Psoas muscle (tissue), 8 donors: Measurements from ENCODE around the gene ARHGAP32. TPM values are rescaled to one million over a fixed set of nuclear protein-coding genes. Genes with fewer than 3 reads are reported as not detected.

ENCODE experiments used
- ATAC-seq, 4 donors: fragments of 200-7000 bp; cut with Tn5 transposase; one replicate each; pipeline ENCODE4 v1.9.1; 2020; ENCODE audit warnings: moderate library complexity in 3 of 4, mild to moderate bottlenecking in 2 of 4
- DNase-seq, 2 donors: peaks; one replicate each; pipeline ENCODE4 v3.0.0-alpha.2; 2020
- H3K27ac ChIP-seq: fragments of 200-600 bp; one replicate; pipeline ENCODE4 v1.8.0; 2022
- H3K27me3 ChIP-seq, 3 donors: fragments of 200-600 bp in 1 of 3; one replicate each; pipeline versions ENCODE4 v1.6.1 to v1.8.0; 2013 to 2022; ENCODE audit warnings: low read length in 2 of 3, mild to moderate bottlenecking in 2 of 3, moderate library complexity in 1 of 3; ENCODE audit not compliant: insufficient read depth in 3 of 3
- H3K36me3 ChIP-seq, 2 donors: fragments of 200-600 bp in 1 of 2; one replicate each; pipeline versions ENCODE4 v1.6.1 to v1.8.0; 2013 to 2022; ENCODE audit warnings: low read depth in 1 of 2, mild to moderate bottlenecking in 1 of 2, moderate library complexity in 1 of 2; ENCODE audit not compliant: insufficient read depth in 1 of 2
- H3K4me1 ChIP-seq: fragments of 200-600 bp; one replicate; pipeline ENCODE4 v1.8.0; 2022
- H3K4me3 ChIP-seq: fragments of 200-600 bp; one replicate; pipeline ENCODE4 v1.8.0; 2022; ENCODE audit warnings: mild to moderate bottlenecking
- H3K9me3 ChIP-seq: fragments of 200-600 bp; one replicate; pipeline ENCODE4 v1.8.0; 2022
- CTCF ChIP-seq: fragments of 200-600 bp; IDR thresholded peaks from one replicate; pipeline ENCODE4 v1.8.0; 2022; ENCODE audit warnings: antibody characterized with exemption
- WGBS, 3 donors: extraction: QIAGEN DNeasy Blood & Tissue Kit; methylation state at CpG; one replicate each; pipeline versions ENCODE4 v1.1.6 to v1.1.7; 2013; 5-methylcytosine and 5-hydroxymethylcytosine counted together
- intact Hi-C, 2 donors: fragments of 100-400 bp; cut with DNase I; formaldehyde crosslinking; loops; one replicate each; pipeline versions ENCODE4 v1.11.0 to v1.14.2; 2022
- polyA plus RNA-seq, 3 donors: library from polyadenylated mRNA; stranded (reverse); fragments of 200-250 nt; gene quantifications; one replicate each; pipeline ENCODE4 v1.2.3, GENCODE V29; 2013
- total RNA-seq, 4 donors: library from RNA; stranded (reverse); fragmentation: NEBNext Ultra II Directional in 2 of 4; extraction: Animal tissue kit (Norgen Biotek cat#: 25700) in 2 of 4; gene quantifications; one replicate each; pipeline versions ENCODE4 v1.2.1 to v1.2.4, GENCODE V29; 2021 to 2023
- donor health status: healthy with polysubstance abuse.
- donor health status: DM: no; HTN: no; CAD: no; lungs with moderate emphysema.
- donor health status: Bipolar disorder and iron deficiency.
- donor health status: healthy.
- donor health status: DM: yes; HTN: yes; CAD: no.
- donor health status: DM: no; HTN: no; CAD: no.
- donor health status: DM: no; HTN: no; CAD: no.
- donor health status: DM: yes; HTN: yes; CAD: no.

ARHGAP32 gene
- total and polyA plus RNA-seq, 7 donors = 1.3 to 10.1 (median 6.4) TPM

GRCh38 chr11:128956401-128957201 lies 235.5 kb downstream of the ARHGAP32 start:
- intact Hi-C loops = loop anchor here (1.0 to 10.0 kb wide), 4 partner anchors 72 to 922 kb away; no protein-coding TSS in a partner anchor
- no peaks in the 10 kb centered on the region for H3K9me3 ChIP-seq
- WGBS, 3 donors = 41 to 52% (median 49%) methylated on average over 8 of the region's 8 CpGs

GRCh38 chr11:128955636-128956035 lies 236.5 kb downstream of the ARHGAP32 start:
- intact Hi-C loops = loop anchor here (1.0 to 10.0 kb wide), 4 partner anchors 71 to 921 kb away; no protein-coding TSS in a partner anchor
- H3K36me3 ChIP-seq = no peaks in the 10 kb centered on the region

More at GRCh38 chr11:128956401-128957201, 235.5 kb downstream of the ARHGAP32 start:
- ATAC-seq (peak; percentile 73 to 88 (median 75)), DNase-seq (no peak)
- H3K27ac ChIP-seq = no peak overlapping the region
- peaks cover 0 to 3% (median 0%) of the 10 kb centered on the region in 3 donors for H3K27me3 ChIP-seq
- no peaks in the 10 kb centered on the region for H3K4me1 ChIP-seq
- H3K36me3 ChIP-seq = no peaks in the 10 kb centered on the region
- no peak overlapping the region for H3K4me3 ChIP-seq
- TF ChIP-seq CTCF = peak; percentile 73

GRCh38 chr11:128953151-128953550 lies 239.0 kb downstream of the ARHGAP32 start:
- Histone ChIP-seq H3K4me1 (no peaks in the 10 kb centered on the region), H3K27me3 (no peaks in the 10 kb centered on the region), H3K9me3 (no peaks in the 10 kb centered on the region), H3K27ac (no peak overlapping the region), H3K4me3 (no peak overlapping the region), H3K36me3 (no peaks in the 10 kb centered on the region)
- no peak for DNase-seq
- 89 to 95% (median 95%) methylated on average over 16 of the region's 16 CpGs for WGBS, 3 donors
- no peak for TF ChIP-seq CTCF
- ATAC-seq = no peak
- intact Hi-C loops = loop anchor here in 1 of 2 donors (10.0 kb wide), 1 partner anchor 918 kb away; no protein-coding TSS in a partner anchor

More at GRCh38 chr11:128955636-128956035, 236.5 kb downstream of the ARHGAP32 start:
- Histone ChIP-seq H3K27ac (no peak overlapping the region), H3K4me3 (no peak overlapping the region), H3K9me3 (no peaks in the 10 kb centered on the region), H3K4me1 (no peaks in the 10 kb centered on the region), H3K27me3 (peaks cover 0 to 3% (median 0%) of the 10 kb centered on the region in 3 donors)
- no peak for ATAC-seq
- TF ChIP-seq CTCF = no peak
- DNase-seq = no peak
- WGBS, 3 donors = 42 to 61% (median 53%) methylated on average over 3 of the region's 3 CpGs

GRCh38 chr11:128949791-128950454 lies 242.2 kb downstream of the ARHGAP32 start:
- intact Hi-C loops = loop anchor here in 1 of 2 donors (10.0 kb wide), 1 partner anchor 915 kb away; no protein-coding TSS in a partner anchor
- WGBS, 3 donors = 70 to 72% (median 70%) methylated on average over 13 of the region's 13 CpGs
- no peaks in the 10 kb centered on the region for H3K4me1 ChIP-seq
- no peaks in the 10 kb centered on the region for H3K36me3 ChIP-seq
- H3K4me3 ChIP-seq = no peak overlapping the region
- no peak for ATAC-seq
- no peaks in the 10 kb centered on the region for H3K27me3 ChIP-seq
- no peak for DNase-seq
- no peak overlapping the region for H3K27ac ChIP-seq
- H3K9me3 ChIP-seq = no peaks in the 10 kb centered on the region
- TF ChIP-seq CTCF = no peak
